ENCODE measurements around the gene REPIN1. TPM values are rescaled to one million over a fixed set of nuclear protein-coding genes. Genes with fewer than 3 reads are reported as not detected.

The REPIN1 gene
- total and polyA plus RNA-seq, 8 donors: 61.5 to 110 (median 71.6) TPM

DNA sequence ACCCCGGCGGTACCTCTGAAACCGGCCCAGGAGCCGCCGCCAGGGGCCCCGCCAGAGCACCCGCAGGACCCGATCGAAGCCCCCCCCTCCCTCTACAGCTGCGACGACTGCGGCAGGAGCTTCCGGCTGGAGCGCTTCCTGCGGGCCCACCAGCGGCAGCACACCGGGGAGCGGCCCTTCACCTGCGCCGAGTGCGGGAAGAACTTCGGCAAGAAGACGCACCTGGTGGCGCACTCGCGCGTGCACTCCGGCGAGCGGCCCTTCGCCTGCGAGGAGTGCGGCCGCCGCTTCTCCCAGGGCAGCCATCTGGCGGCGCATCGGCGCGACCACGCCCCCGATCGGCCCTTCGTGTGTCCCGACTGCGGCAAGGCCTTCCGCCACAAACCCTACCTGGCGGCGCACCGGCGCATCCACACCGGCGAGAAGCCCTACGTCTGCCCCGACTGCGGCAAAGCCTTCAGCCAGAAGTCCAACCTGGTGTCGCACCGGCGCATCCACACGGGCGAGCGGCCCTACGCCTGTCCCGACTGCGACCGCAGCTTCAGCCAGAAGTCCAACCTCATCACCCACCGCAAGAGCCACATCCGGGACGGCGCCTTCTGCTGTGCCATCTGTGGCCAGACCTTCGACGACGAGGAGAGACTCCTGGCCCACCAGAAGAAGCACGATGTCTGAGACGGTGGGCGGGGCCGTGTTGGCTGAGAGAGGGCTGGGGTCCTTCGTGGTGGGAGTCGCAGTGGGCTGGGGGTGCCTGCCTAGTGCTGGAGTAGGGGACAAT is 3.8 kb downstream of the REPIN1 start:
- Histone ChIP-seq H3K27ac (no peak overlapping the region), H3K9me3 (no peaks in the 10 kb centered on the region), H3K4me3 (no peak overlapping the region), H3K4me1 (peaks cover 18 to 53% of the 10 kb centered on the region in 2 donors), H3K36me3 (peaks cover 0 to 41% of the 10 kb centered on the region in 2 donors), H3K27me3 (no peaks in the 10 kb centered on the region)
- TF ChIP-seq, protein P1, sequence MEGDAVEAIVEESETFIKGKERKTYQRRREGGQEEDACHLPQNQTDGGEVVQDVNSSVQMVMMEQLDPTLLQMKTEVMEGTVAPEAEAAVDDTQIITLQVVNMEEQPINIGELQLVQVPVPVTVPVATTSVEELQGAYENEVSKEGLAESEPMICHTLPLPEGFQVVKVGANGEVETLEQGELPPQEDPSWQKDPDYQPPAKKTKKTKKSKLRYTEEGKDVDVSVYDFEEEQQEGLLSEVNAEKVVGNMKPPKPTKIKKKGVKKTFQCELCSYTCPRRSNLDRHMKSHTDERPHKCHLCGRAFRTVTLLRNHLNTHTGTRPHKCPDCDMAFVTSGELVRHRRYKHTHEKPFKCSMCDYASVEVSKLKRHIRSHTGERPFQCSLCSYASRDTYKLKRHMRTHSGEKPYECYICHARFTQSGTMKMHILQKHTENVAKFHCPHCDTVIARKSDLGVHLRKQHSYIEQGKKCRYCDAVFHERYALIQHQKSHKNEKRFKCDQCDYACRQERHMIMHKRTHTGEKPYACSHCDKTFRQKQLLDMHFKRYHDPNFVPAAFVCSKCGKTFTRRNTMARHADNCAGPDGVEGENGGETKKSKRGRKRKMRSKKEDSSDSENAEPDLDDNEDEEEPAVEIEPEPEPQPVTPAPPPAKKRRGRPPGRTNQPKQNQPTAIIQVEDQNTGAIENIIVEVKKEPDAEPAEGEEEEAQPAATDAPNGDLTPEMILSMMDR (IDR thresholded peaks at IDR 0.05): no peak
- intact Hi-C loops (cut with DNase I): no loop called here
- ATAC-seq: no peak
- no peak for DNase-seq

DNA sequence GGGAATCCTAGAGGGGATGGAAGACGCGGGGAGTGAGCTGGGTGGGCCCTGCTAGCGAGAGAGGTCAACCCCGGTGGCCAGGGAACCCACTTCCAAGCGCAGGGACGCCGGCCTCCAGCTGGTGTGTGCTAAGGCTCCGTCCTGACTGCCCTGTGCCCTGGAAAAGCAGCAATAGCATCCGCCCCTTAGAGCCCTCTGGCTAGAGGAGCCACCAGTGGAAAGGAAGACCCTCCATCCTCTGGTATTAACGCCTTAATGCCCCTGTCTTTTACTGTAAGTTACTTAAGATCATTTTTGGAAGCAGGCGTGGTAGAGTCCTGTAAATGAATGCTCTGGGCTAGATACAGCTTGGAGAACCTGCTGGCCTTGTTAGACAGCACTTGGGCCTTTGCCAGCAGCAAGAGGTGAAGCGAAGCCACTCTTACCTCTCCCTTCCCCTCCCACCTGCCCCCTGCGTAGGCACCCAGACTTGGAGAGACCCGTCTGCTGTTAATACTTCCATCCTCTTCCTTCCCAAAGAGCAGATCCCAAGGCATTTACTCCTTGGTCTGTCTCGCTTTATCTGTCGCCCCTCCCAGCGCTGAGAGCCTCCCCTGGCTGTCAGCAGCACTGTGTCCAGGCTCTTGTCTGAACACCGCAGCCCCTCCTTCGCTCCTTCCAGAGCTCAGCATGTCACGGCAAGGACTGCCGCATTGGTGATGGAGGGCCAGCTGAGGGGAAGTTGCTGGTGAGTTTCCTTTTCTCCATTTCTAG is 4.6 kb downstream of the REPIN1 start:
- TF ChIP-seq, protein P1 (IDR thresholded peaks at IDR 0.05): no peak
- no peak for ATAC-seq
- no peak overlapping the region for H3K4me3 ChIP-seq
- H3K36me3 ChIP-seq: peaks cover 0 to 41% of the 10 kb centered on the region in 2 donors
- no peak overlapping the region for H3K27ac ChIP-seq
- intact Hi-C loops (cut with DNase I): no loop called here
- peaks cover 21 to 53% of the 10 kb centered on the region in 2 donors for H3K4me1 ChIP-seq
- H3K27me3 ChIP-seq: no peaks in the 10 kb centered on the region
- H3K9me3 ChIP-seq: no peaks in the 10 kb centered on the region
- DNase-seq: peak in 1 of 4 donors; percentile 75

DNA sequence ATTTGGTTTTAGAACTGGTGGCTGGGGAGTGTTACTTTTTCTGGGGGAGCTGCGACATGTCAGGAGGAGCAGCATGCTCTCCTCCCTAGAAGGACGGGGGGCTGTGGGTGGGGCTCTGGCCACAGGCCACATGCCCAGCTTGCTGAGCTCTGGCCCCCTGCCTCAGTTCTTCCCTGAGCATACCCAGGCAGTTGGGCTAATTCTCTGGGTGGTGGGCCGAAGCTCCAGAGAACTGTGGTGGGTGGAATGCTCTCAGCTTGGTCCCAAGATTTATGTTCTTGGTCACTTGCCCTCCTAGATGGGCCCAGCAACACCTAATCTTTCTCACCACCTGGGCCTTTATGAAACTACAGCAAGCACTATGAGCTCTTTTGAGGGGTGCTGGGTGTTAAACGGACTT is 5.4 kb downstream of the REPIN1 start:
- H3K4me1 ChIP-seq: peaks cover 24 to 58% of the 10 kb centered on the region in 2 donors
- H3K36me3 ChIP-seq: peaks cover 0 to 41% of the 10 kb centered on the region in 2 donors
- no peak overlapping the region for H3K4me3 ChIP-seq
- H3K27me3 ChIP-seq: no peaks in the 10 kb centered on the region
- H3K9me3 ChIP-seq: no peaks in the 10 kb centered on the region
- DNase-seq: no peak
- no peak for ATAC-seq
- intact Hi-C loops (cut with DNase I): no loop called here
- no peak overlapping the region for H3K27ac ChIP-seq
- TF ChIP-seq, protein P1 (IDR thresholded peaks at IDR 0.05): no peak

DNA sequence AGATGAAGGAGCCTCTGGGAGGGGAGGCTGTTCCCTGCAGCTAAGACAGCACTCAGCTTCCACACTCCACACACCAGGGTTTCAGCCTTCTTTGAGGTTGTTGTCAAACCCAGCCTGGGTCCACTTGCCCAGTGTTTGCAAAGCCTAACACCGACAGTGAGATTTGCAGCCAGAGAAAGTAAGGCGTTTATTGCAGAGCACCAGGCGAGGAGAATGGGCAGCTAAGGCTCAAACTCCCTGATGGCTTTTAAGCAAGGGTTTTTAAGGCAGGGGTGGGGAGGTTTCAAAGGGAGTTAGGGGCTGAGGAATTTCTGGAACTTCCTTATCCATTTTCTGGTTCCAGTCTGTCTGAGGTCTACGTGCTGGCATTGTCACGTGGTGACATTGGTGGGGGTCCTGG is 5.8 kb downstream of the REPIN1 start:
- no peaks in the 10 kb centered on the region for H3K27me3 ChIP-seq
- intact Hi-C loops (cut with DNase I): no loop called here
- H3K4me3 ChIP-seq: no peak overlapping the region
- peaks cover 0 to 41% of the 10 kb centered on the region in 2 donors for H3K36me3 ChIP-seq
- H3K27ac ChIP-seq: no peak overlapping the region
- TF ChIP-seq, protein P1 (IDR thresholded peaks at IDR 0.05): no peak
- ATAC-seq: no peak
- no peaks in the 10 kb centered on the region for H3K9me3 ChIP-seq
- no peak for DNase-seq
- peaks cover 23 to 56% of the 10 kb centered on the region in 2 donors for H3K4me1 ChIP-seq

All from left lung (tissue), 10 donors.